Cardiac fibroblast (primary cell): ENCODE data around the gene MCM3AP.

ENCODE experiments used
- DNase-seq, 2 donors: peaks; one replicate each; pipeline versions ENCODE4 v3.0.0 to v3.0.0-alpha.2; 2010; ENCODE audit warnings: low read depth in 2 of 2
- H3K4me3 ChIP-seq, 2 donors: replicated peaks in 1 of 2; 1 replicate in 1 of 2; 2 replicates in 1 of 2; pipeline ENCODE4 v1.5.1; 2011; ENCODE audit warnings: low read depth in 2 of 2, low read length in 2 of 2, mild to moderate bottlenecking in 2 of 2, moderate library complexity in 1 of 2
- CTCF ChIP-seq: IDR thresholded peaks from one replicate; pipeline ENCODE4 v1.5.1; 2011; ENCODE audit warnings: low read depth, mild to moderate bottlenecking, low read length, inconsistent platforms

The MCM3AP gene

GRCh38 chr21:46220847-46221246 lies 64.6 kb downstream of the MCM3AP start:
- H3K4me3 ChIP-seq = no peak overlapping the region
- TF ChIP-seq CTCF = no peak
- no peak for DNase-seq

- TF ChIP-seq CTCF = no peak
- no peak for DNase-seq
- no peak overlapping the region for H3K4me3 ChIP-seq
Measured at GRCh38 chr21:46220275-46220810, 65.1 kb downstream of the MCM3AP start.

GRCh38 chr21:46219591-46220239 lies 65.7 kb downstream of the MCM3AP start:
- H3K4me3 ChIP-seq = no peak overlapping the region
- TF ChIP-seq CTCF = no peak
- no peak for DNase-seq

GRCh38 chr21:46218906-46219590 lies 66.4 kb downstream of the MCM3AP start:
- DNase-seq = no peak
- no peak for TF ChIP-seq CTCF

GRCh38 chr21:46217511-46218196 lies 67.8 kb downstream of the MCM3AP start:
- no peak for DNase-seq
- TF ChIP-seq CTCF = no peak
- no peak overlapping the region for H3K4me3 ChIP-seq

More at GRCh38 chr21:46218906-46219590, 66.4 kb downstream of the MCM3AP start:
- H3K4me3 ChIP-seq = no peak overlapping the region

- H3K4me3 ChIP-seq = no peak overlapping the region
- TF ChIP-seq CTCF = no peak
- DNase-seq = no peak
Measured at GRCh38 chr21:46216132-46216747, 69.2 kb downstream of the MCM3AP start.
